Measurements from ENCODE around the gene DLG2. TPM values are rescaled to one million over a fixed set of nuclear protein-coding genes. Genes with fewer than 3 reads are reported as not detected.

The DLG2 gene
- total RNA-seq, 4 donors from 2014 or later, result 2.9 to 30.2 (median 22.6) TPM

- no peaks in the 10 kb centered on the region for H3K4me1 ChIP-seq
- no peaks in the 10 kb centered on the region for H3K36me3 ChIP-seq
- H3K27ac ChIP-seq, result peak overlapping the region in 1 of 2 donors; percentile 3
- no peak for DNase-seq
- no peaks in the 10 kb centered on the region for H3K27me3 ChIP-seq
- no peak for TF ChIP-seq POLR2A (IDR thresholded peaks at IDR 0.05)
- H3K9me3 ChIP-seq, result no peaks in the 10 kb centered on the region
- H3K4me3 ChIP-seq, result no peak overlapping the region
- intact Hi-C loops (cut with DNase I; ENCODE audit: low total_unique reads), result no loop called here
Measured at GRCh38 chr11:85494396-85494795, 132.7 kb downstream of the DLG2 start.

GRCh38 chr11:85485902-85486301 lies 141.2 kb downstream of the DLG2 start:
- no peaks in the 10 kb centered on the region for H3K9me3 ChIP-seq
- H3K4me1 ChIP-seq, result no peaks in the 10 kb centered on the region
- H3K27ac ChIP-seq, result no peak overlapping the region
- H3K27me3 ChIP-seq, result no peaks in the 10 kb centered on the region
- TF ChIP-seq CTCF (IDR thresholded peaks at IDR 0.05), result no peak
- TF ChIP-seq POLR2A (IDR thresholded peaks at IDR 0.05), result no peak
- no peak for DNase-seq
- no peaks in the 10 kb centered on the region for H3K36me3 ChIP-seq
- intact Hi-C loops (cut with DNase I; ENCODE audit: low total_unique reads), result no loop called here
- H3K4me3 ChIP-seq, result no peak overlapping the region

DNA sequence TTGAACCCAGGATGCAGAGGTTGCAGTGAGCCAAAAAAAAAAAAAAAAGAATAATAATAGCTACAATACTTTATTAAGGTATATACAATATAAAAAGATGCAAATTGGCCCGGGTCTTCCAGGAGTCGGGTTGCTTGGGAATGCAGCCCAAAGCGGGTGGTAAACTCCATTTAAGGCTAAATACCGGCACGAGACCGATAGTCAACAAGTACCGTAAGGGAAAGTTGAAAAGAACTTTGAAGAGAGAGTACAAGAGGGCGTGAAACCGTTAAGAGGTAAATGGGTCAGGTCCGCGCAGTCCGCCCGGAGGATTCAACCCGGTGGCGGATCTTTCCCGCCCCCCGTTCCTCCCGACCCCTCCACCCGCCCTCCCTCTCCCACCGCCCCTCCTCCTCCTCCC lies 143.3 kb downstream of the DLG2 start:
- TF ChIP-seq CTCF (IDR thresholded peaks at IDR 0.05), result no peak
- no peak for TF ChIP-seq POLR2A (IDR thresholded peaks at IDR 0.05)
- Histone ChIP-seq H3K27me3 (no peaks in the 10 kb centered on the region), H3K27ac (no peak overlapping the region), H3K4me1 (no peaks in the 10 kb centered on the region), H3K9me3 (no peaks in the 10 kb centered on the region), H3K4me3 (no peak overlapping the region), H3K36me3 (no peaks in the 10 kb centered on the region)
- intact Hi-C loops (cut with DNase I; ENCODE audit: low total_unique reads), result no loop called here
- no peak for DNase-seq

DNA sequence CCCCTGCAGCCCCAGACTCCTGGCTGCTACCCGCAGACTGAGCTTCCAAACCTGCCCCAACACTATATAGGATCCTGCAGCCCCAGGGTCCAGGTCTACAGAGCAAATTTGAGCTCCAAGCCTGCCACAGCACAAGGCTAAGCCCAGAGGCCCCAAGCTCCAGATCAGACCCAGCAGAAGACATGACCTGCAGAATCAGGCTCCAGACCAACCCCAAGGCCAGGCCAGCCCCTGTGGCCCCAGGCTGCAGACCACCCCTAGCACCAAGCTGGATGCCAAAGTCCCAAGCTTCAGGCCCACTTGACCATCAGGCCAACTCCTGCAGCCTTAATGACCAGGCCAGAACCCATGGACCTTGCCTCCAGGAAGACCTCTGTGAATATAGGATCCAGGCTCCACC lies 145.3 kb downstream of the DLG2 start:
- no peaks in the 10 kb centered on the region for H3K4me1 ChIP-seq
- no peaks in the 10 kb centered on the region for H3K9me3 ChIP-seq
- no peak overlapping the region for H3K27ac ChIP-seq
- intact Hi-C loops (cut with DNase I; ENCODE audit: low total_unique reads), result no loop called here
- H3K4me3 ChIP-seq, result no peak overlapping the region
- DNase-seq, result no peak
- no peaks in the 10 kb centered on the region for H3K27me3 ChIP-seq
- H3K36me3 ChIP-seq, result no peaks in the 10 kb centered on the region
- no peak for TF ChIP-seq CTCF (IDR thresholded peaks at IDR 0.05)
- no peak for TF ChIP-seq POLR2A (IDR thresholded peaks at IDR 0.05)

- no peaks in the 10 kb centered on the region for H3K27me3 ChIP-seq
- no peaks in the 10 kb centered on the region for H3K9me3 ChIP-seq
- TF ChIP-seq CTCF (IDR thresholded peaks at IDR 0.05), result no peak
- no peak for TF ChIP-seq POLR2A (IDR thresholded peaks at IDR 0.05)
- intact Hi-C loops (cut with DNase I; ENCODE audit: low total_unique reads), result no loop called here
- no peak overlapping the region for H3K27ac ChIP-seq
- no peaks in the 10 kb centered on the region for H3K36me3 ChIP-seq
- no peak for DNase-seq
- H3K4me1 ChIP-seq, result no peaks in the 10 kb centered on the region
- H3K4me3 ChIP-seq, result no peak overlapping the region
Measured at GRCh38 chr11:85475660-85476517, 151.3 kb downstream of the DLG2 start.

All from uterus (tissue), 4 donors.